K562 (cell line): ENCODE measurements around the gene FCER2.
"Not testable (repeated sequence)": the region's sequence is repeated elsewhere in the genome, so short reads cannot be mapped to it uniquely, and the experiment has no call there.

Experiments used
- ATF3 ChIP-seq, 2 experiments: fragments of 450-650 bp in 1 of 2; sonication (generic) in 1 of 2; formaldehyde crosslinking in 1 of 2; IDR thresholded peaks in 1 of 2; conservative IDR thresholded peaks in 1 of 2; 2 replicates each; pipeline versions ENCODE4 v1.6.1 to v1.8.1; 2016 to 2023; ENCODE audit warnings: mild to moderate bottlenecking in 2 of 2, moderate library complexity in 2 of 2, inconsistent platforms in 1 of 2, missing genetic modification reagents in 1 of 2
- ATF7 ChIP-seq: fragments of 450-650 bp; IDR thresholded peaks from 2 replicates; pipeline ENCODE4 v1.7.1; 2014; ENCODE audit warnings: mild to moderate bottlenecking, moderate library complexity
- CTCF ChIP-seq, 3 experiments: IDR thresholded peaks in 2 of 3; conservative IDR thresholded peaks in 1 of 3; 2 replicates each; pipeline ENCODE4 v1.5.1; 2011 to 2012; ENCODE audit warnings: low read length in 3 of 3, mild to moderate bottlenecking in 3 of 3, control low read depth in 2 of 3, improper control_type of control experiment in 1 of 3, inconsistent platforms in 1 of 3, low read depth in 1 of 3, mixed read lengths in 1 of 3, moderate library complexity in 1 of 3; ENCODE audit not compliant: insufficient read depth in 2 of 3
- E2F4 ChIP-seq: sonication (generic); formaldehyde crosslinking; IDR thresholded peaks from 2 replicates; pipeline ENCODE4 v1.8.0; 2022; ENCODE audit warnings: mild to moderate bottlenecking, low read depth, missing genetic modification reagents
- KAT8 ChIP-seq: fragments of 450-650 bp; IDR thresholded peaks from 2 replicates; pipeline ENCODE4 v1.6.1; 2016; ENCODE audit warnings: low read depth, mild to moderate bottlenecking
- MXD1 ChIP-seq: fragments of 250-450 bp; sonication (Bioruptor Pico); IDR thresholded peaks from 2 replicates; pipeline ENCODE4 v1.8.0; 2021; ENCODE audit warnings: borderline replicate concordance, mild to moderate bottlenecking, moderate library complexity; ENCODE audit not compliant: poor library complexity, severe bottlenecking
- NR2C2 ChIP-seq, 2 experiments: fragments of 200-800 bp in 1 of 2; sonication (Bioruptor generic) in 1 of 2; sonication (generic) in 1 of 2; formaldehyde crosslinking in 1 of 2; IDR thresholded peaks; 2 replicates each; pipeline versions ENCODE4 v1.6.1 to v1.8.0; 2016 to 2022; ENCODE audit warnings: mild to moderate bottlenecking in 1 of 2, missing compliant biosample characterization in 1 of 2, missing genetic modification characterization in 1 of 2, missing genetic modification reagents in 1 of 2
- POLR2AphosphoS5 ChIP-seq: IDR thresholded peaks from 2 replicates; pipeline ENCODE4 v1.6.1; 2011; ENCODE audit warnings: mild to moderate bottlenecking, low read depth, low read length, moderate library complexity; ENCODE audit not compliant: control insufficient read depth, insufficient read depth
- POLR3A ChIP-seq: IDR thresholded peaks from 2 replicates; pipeline ENCODE4 v1.6.1; 2011; ENCODE audit warnings: borderline replicate concordance, mild to moderate bottlenecking, moderate library complexity; ENCODE audit not compliant: insufficient read length, insufficient read depth; ENCODE audit errors: extremely low read depth
- PRPF4 ChIP-seq: fragments of 200-400 bp; formaldehyde crosslinking; IDR thresholded peaks from one replicate; pipeline ENCODE4 v1.6.1; 2017; ENCODE audit warnings: low read length, low read depth, mild to moderate bottlenecking; ENCODE audit not compliant: insufficient read depth, poor library complexity, severe bottlenecking
- SMAD4 ChIP-seq: fragments of 250-450 bp; sonication (Bioruptor Pico); conservative IDR thresholded peaks from 2 replicates; pipeline ENCODE4 v1.8.0; 2021; ENCODE audit warnings: inconsistent platforms, mild to moderate bottlenecking, moderate library complexity
- SREBF1 ChIP-seq: fragments of 150-350 bp; IDR thresholded peaks from 2 replicates; pipeline ENCODE4 v1.6.1; 2014; ENCODE audit warnings: antibody characterized with exemption, low read depth, low read length, borderline replicate concordance
- TOE1 ChIP-seq, 2 experiments: fragments of 450-650 bp in 1 of 2; sonication (generic) in 1 of 2; formaldehyde crosslinking in 1 of 2; IDR thresholded peaks; 2 replicates each; pipeline versions ENCODE4 v1.7.1 to v1.8.0; 2016 to 2022; ENCODE audit warnings: borderline replicate concordance in 2 of 2, mild to moderate bottlenecking in 2 of 2, antibody characterized with exemption in 1 of 2, inconsistent platforms in 1 of 2, low read depth in 1 of 2, missing genetic modification reagents in 1 of 2, moderate library complexity in 1 of 2
- ZNF431 ChIP-seq: sonication (generic); formaldehyde crosslinking; IDR thresholded peaks from 2 replicates; pipeline ENCODE4 v1.8.0; 2022; ENCODE audit warnings: mild to moderate bottlenecking, missing genetic modification reagents

- TF ChIP-seq MXD1 (CRISPR knock-in tag); CTCF (IDR thresholded peaks at IDR 0.05 in 2 of 3, conservative IDR thresholded peaks at IDR 0.05 in 1 of 3; ENCODE audit: insufficient read depth in 2 of 3, low read depth in 1 of 3, low read length in 3 of 3); PRPF4; POLR2AphosphoS5; SMAD4 (CRISPR knock-in tag); POLR3A; KAT8; ATF7; ATF3 (IDR thresholded peaks at IDR 0.05); ATF3 (CRISPR knock-in tag; conservative IDR thresholded peaks at IDR 0.05); ZNF431 (CRISPR knock-in tag); TOE1 (IDR thresholded peaks at IDR 0.05; ENCODE audit: borderline replicate concordance); TOE1 (CRISPR knock-in tag; IDR thresholded peaks at IDR 0.05; ENCODE audit: borderline replicate concordance, low read depth); NR2C2 (CRISPR knock-in tag; IDR thresholded peaks at IDR 0.05); NR2C2 (tag; IDR thresholded peaks at IDR 0.05); E2F4 (CRISPR knock-in tag); SREBF1: not testable (repeated sequence)
These were observed 44.4 kb upstream of the FCER2 start for GRCh38 chr19:7746306-7746705.
